ENCODE data around the gene CD9. TPM values are rescaled to one million over a fixed set of nuclear protein-coding genes. Genes with fewer than 3 reads are reported as not detected.

Gene CD9
- polyA plus RNA-seq, 3 donors from 2014 or later: 2.1 to 9.8 (median 5.1) TPM

DNA sequence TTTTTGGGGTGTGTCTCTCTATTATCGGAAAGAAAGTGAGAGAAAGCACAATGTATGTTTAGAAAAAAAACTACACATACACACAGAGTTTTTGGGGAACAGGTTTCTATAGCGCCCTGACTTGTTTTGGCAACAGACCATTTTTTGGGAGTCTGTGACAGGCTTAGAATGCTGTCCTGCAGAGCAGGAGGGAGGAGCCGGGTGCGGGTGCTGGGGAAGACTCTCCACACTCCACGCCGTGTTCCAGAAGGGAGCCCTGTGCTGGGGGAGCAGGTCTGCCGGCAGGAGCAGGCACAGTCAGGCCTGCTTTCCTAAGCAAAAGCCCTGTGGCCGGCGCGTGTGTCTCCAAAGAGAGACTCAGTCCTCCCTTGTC, 26.5 kb downstream of the CD9 start:
- no peak overlapping the region for H3K27ac Mint-ChIP-seq

DNA sequence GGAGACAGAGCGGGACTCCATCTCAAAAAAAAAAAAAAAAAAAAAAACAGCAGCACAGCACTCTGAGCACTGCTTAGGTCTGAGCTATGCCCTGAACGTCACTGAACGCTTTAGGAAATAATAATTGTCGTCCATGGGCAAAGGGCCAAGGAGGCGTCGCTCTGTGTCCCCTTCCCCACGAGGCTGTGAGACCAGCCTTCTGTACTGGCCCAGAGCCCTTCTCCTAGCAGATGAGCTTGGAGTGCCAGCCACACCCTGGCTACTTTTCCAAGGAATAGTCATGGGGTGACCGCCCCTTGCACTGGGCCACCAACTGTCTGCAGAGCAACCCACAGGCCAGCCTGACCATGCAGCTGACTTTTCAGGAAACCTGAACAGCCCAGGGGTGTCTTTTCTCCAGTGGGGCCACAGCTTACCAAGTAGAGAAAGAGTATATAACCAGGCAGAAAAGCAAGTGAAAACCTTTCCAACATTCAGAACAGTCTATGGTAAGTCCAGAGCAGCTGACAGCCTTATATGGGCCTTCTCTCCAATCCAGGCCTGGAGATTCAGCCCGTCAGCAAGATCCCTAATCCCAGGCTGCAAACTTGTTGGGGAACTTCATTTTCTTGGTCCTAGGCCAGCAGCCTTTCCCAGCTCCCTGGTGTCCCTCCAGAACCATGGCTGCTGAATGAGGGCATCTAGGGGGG, 28.5 kb downstream of the CD9 start:
- no peak for DNase-seq
- H3K27me3 Mint-ChIP-seq (ENCODE audit: low read depth in 3 of 3): peaks cover 4 to 12% (median 11%) of the 10 kb centered on the region in 3 donors
- no peak overlapping the region for H3K4me3 Mint-ChIP-seq
- H3K27ac Mint-ChIP-seq: no peak overlapping the region
- no peaks in the 10 kb centered on the region for H3K36me3 Mint-ChIP-seq
- peaks cover 21 to 24% of the 10 kb centered on the region in 2 donors for H3K4me1 Mint-ChIP-seq
- no peaks in the 10 kb centered on the region for H3K9me3 Mint-ChIP-seq

More for the DNA sequence above, 26.5 kb downstream of the CD9 start:
- Mint-ChIP-seq H3K27me3 (ENCODE audit: low read depth in 3 of 3) (peaks cover 8 to 12% (median 9%) of the 10 kb centered on the region in 3 donors), H3K36me3 (no peaks in the 10 kb centered on the region), H3K4me1 (peaks cover 17 to 18% of the 10 kb centered on the region in 2 donors), H3K4me3 (no peak overlapping the region), H3K9me3 (no peaks in the 10 kb centered on the region)
- DNase-seq: no peak

DNA sequence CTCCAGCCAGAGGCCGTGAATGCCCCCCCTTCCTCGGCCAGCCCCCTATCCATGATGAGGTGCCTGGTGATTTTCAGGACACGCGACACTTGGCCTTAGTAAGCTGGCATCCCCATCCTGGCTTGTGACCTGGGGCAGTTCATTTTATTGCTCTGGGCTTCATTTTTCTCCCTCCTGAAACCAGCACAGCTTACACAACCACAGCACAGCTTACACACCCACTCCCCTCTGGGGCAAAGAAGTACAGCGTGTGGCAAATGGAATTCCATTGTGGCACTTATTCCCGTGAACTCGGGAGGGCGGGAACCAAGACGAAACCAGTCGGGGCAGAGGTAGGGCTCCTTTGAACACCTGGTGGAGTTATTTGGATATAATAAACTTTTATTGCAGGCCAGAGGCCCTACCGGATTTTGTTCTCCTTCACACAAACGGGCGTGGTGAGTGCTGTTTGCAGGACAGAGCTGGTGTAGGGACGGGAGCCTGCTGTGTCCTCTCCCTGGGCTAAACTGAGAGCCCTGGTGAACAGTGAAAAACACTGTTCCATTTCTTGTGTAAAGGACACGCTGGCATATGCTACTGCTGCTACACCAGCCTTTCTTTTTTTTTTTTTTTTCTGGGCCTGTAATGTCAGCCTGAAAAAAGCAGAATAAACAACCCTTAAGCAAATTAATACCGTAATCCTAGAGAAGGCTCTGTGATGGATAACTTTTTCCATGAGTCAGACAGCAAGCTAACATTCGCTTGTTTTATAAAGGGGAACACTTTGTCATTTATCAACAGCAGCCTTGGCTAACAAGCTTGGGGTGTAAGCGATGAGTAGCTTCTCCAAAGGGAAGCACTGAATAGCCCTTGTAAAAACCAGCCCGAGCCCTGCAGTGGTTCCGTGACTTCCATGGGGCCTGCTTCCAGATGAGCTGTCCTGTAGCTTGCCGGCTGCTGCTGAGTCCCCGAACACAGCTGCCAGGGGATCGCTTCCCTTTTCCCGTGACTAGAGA, 29.3 kb downstream of the CD9 start:
- Mint-ChIP-seq H3K36me3 (no peaks in the 10 kb centered on the region), H3K4me1 (peaks cover 21 to 24% of the 10 kb centered on the region in 2 donors), H3K27ac (peak overlapping the region in 1 of 6 donors; percentile 89), H3K27me3 (ENCODE audit: low read depth in 3 of 3) (peaks cover 4 to 14% (median 6%) of the 10 kb centered on the region in 3 donors), H3K4me3 (no peak overlapping the region), H3K9me3 (no peaks in the 10 kb centered on the region)
- no peak for DNase-seq

DNA sequence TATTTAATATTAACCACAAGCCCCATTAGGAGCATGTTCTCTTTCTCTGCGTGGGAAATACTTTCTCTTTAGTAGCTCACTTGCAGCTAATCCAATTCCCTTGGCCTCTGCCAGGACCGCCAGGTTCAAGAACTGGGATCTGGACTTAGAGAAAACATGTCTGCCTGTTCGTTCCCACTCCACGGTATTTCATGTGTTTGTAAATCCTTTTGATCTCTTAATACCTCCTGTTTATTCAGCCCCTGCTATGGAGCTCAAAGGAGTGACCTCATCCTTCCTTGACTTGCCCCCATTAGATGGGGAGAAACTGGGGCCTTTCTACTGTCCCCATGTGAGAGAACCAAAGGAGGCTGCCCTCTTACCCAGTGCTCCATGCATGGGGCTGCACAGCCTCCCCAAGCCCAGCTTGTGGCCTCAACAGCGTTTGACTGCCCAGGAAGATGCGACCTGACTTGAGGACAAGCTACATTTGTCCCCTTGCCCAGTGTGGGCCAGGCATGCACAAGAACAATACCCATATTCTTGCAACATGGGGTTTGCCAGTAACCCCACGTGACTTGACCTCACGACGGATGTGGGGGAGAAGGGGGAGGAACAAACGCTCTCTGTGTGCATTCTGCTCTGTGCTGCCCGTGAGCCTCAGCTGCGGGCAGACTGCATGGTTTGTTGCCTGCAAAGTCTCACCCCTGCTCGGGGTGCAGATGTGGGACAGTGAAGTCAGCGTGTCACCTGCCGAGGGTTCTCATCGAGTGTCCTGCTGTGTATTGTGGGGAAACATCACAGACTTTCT, 30.3 kb downstream of the CD9 start:
- peak; percentile 73 to 85 (median 82) for DNase-seq
- peaks cover 5 to 14% (median 9%) of the 10 kb centered on the region in 3 donors for H3K27me3 Mint-ChIP-seq (ENCODE audit: low read depth in 3 of 3)
- H3K36me3 Mint-ChIP-seq: no peaks in the 10 kb centered on the region
- peaks cover 21 to 24% of the 10 kb centered on the region in 2 donors for H3K4me1 Mint-ChIP-seq
- H3K27ac Mint-ChIP-seq: peak overlapping the region; percentile 84 to 93 (median 88)
- H3K4me3 Mint-ChIP-seq: peak overlapping the region; percentile 26 to 77 (median 71)
- no peaks in the 10 kb centered on the region for H3K9me3 Mint-ChIP-seq

DNA sequence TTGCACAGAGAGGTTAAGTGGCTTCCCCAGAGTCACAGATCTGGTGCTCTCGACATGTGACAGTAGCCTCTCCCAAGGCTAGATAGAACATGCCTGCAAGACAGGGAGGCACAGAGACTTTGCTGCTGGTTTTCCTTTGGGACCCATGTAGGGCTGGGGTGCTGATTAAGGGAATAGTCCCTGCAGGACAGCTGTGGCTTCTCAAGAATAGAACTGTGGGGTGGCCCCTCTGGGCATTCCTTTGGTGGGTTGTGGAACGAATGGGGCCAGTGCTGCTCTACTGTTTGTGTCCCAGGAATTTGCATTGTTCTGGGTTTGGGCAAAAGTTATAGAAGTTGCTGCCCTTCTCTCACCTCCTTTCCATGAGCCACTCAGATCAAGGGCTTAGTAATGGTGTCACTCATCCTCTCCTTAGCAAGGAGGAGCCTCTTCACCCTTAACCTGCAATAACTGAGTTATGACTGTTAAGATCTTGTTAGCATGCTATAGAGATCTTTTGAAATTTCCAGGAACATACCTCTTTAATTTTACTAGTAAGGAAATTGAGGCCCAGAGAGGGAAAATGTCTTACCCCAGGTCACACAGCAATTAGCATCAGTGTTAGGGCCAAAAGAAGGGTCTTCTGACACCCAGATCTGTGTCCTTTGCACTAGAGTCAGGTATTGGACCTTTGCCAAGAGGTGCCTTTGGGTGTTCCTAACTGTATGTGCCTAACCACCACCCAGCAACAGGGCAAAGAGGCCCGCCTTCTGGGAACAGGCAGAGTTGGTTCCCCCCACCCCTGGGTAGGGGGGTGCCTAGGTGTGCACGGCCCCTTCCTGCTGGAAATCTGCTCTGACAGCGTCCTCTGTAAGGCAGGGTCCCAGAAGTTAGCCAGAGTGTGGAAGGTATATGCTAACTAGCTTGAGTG, 31.4 kb downstream of the CD9 start:
- peak overlapping the region in 2 of 5 donors; percentile 71 to 74 for H3K4me3 Mint-ChIP-seq
- peaks cover 5 to 12% (median 12%) of the 10 kb centered on the region in 3 donors for H3K27me3 Mint-ChIP-seq (ENCODE audit: low read depth in 3 of 3)
- H3K36me3 Mint-ChIP-seq: no peaks in the 10 kb centered on the region
- peak overlapping the region in 5 of 6 donors; percentile 86 to 93 (median 89) for H3K27ac Mint-ChIP-seq
- peaks cover 21 to 24% of the 10 kb centered on the region in 2 donors for H3K4me1 Mint-ChIP-seq
- DNase-seq: no peak
- no peaks in the 10 kb centered on the region for H3K9me3 Mint-ChIP-seq

DNA sequence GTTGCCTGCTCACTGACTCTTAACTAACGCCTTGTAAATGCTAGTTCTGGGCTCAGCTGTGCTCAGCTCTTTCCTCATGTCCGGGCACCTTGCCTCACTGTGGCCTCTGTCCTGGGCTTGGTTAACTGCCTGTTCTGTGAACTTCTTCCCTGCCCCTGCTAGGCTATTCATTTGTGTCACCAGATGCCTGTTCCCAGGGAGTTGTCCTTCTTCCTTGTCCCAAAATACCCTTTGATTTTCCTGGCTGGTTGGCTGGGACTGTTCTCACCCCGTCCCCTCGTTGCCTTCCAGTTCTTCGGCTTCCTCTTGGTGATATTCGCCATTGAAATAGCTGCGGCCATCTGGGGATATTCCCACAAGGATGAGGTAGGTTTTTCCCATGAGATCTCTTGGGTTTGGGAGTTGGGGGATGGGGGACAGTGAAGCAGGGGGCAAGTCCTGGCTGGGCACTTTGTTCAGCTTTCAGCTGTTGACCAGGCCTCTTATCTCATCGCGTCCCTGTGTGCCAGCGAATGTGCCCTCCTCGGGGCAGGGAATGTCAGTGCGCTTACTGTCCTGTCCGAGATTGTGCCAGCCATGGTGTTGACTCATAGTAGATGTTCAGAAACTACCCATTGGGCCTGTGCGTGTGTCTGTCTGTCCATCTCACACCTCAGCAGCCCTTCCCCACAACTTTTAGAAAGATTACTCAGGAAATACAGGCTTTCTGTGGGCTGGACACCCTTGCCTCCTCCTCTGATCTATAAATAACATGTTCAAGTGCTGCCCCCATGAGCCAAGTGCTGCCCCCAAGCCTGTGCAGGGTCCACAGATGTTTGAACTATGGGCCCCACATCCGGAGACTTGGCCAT, 33.1 kb downstream of the CD9 start:
- Mint-ChIP-seq H3K27me3 (ENCODE audit: low read depth in 3 of 3) (peaks cover 7 to 12% (median 12%) of the 10 kb centered on the region in 3 donors), H3K4me3 (no peak overlapping the region), H3K9me3 (no peaks in the 10 kb centered on the region), H3K27ac (peak overlapping the region in 2 of 6 donors; percentile 14 to 51), H3K36me3 (no peaks in the 10 kb centered on the region), H3K4me1 (peaks cover 21 to 24% of the 10 kb centered on the region in 2 donors)
- no peak for DNase-seq

DNA sequence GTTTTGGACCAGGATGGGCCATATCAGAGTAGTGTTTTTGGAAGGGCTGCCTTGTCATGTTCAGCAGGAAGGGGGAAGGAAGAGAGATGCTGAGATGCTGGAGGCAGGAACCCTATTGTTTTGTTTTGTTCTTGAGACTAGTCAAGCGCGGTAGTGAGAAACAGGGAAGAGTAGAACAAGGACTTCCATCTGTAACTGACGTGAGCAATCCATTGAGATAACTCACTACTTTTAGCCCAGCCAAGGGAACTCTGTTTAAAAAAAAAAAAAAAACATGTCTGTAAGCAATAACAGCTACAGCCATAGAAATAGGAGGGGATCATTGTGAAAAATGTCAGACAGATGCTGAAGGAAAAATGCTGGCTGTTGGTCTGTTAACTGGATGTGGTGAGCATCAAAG, 34.0 kb downstream of the CD9 start:
- Mint-ChIP-seq H3K36me3 (no peaks in the 10 kb centered on the region), H3K9me3 (no peaks in the 10 kb centered on the region), H3K4me1 (peaks cover 21 to 24% of the 10 kb centered on the region in 2 donors), H3K27ac (no peak overlapping the region), H3K27me3 (ENCODE audit: low read depth in 3 of 3) (peaks cover 7 to 14% (median 12%) of the 10 kb centered on the region in 3 donors), H3K4me3 (no peak overlapping the region)
- no peak for DNase-seq

DNA sequence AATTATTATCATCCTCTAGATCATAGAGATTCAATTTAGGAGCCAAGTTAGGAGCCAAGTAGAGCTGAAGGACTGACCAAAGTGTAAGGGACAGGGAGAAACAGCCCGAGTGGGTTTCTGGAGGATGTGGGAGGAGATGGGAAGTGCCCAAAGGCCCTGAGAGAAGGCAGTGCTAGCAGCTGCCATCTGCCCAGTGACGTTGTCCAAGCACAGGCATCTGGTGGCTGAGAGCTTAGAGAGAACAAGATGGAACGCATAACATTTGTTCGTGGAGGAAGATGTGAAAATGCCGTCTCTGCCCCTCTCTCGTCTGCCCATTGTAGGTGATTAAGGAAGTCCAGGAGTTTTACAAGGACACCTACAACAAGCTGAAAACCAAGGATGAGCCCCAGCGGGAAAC, 34.7 kb downstream of the CD9 start:
- Mint-ChIP-seq H3K4me1 (peaks cover 21 to 22% of the 10 kb centered on the region in 2 donors), H3K4me3 (no peak overlapping the region), H3K27ac (no peak overlapping the region), H3K9me3 (no peaks in the 10 kb centered on the region), H3K36me3 (no peaks in the 10 kb centered on the region), H3K27me3 (ENCODE audit: low read depth in 3 of 3) (peaks cover 7 to 14% (median 12%) of the 10 kb centered on the region in 3 donors)
- no peak for DNase-seq

DNA sequence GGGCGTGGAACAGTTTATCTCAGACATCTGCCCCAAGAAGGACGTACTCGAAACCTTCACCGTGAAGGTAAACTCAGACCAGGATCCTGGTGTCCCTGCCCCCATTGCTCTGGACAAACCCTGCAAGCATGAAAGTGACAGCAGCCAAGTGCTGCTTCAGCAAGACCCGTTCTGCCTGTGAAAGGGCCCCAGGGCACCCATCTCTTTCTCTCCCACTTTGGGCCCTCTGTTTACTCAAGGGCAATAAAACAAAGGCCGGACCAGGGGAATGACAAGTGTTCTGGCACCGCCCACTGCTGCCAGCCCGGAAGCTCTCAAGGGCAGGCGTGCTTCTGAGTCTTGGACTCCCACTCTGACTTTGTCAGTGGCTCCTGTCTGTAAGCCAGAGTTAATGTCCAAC, 35.3 kb downstream of the CD9 start:
- Mint-ChIP-seq H3K27ac (peak overlapping the region in 1 of 6 donors; percentile 47), H3K9me3 (no peaks in the 10 kb centered on the region), H3K4me1 (peaks cover 15 to 17% of the 10 kb centered on the region in 2 donors), H3K36me3 (no peaks in the 10 kb centered on the region), H3K4me3 (no peak overlapping the region), H3K27me3 (ENCODE audit: low read depth in 3 of 3) (peaks cover 7 to 12% (median 11%) of the 10 kb centered on the region in 3 donors)
- DNase-seq: no peak

DNA sequence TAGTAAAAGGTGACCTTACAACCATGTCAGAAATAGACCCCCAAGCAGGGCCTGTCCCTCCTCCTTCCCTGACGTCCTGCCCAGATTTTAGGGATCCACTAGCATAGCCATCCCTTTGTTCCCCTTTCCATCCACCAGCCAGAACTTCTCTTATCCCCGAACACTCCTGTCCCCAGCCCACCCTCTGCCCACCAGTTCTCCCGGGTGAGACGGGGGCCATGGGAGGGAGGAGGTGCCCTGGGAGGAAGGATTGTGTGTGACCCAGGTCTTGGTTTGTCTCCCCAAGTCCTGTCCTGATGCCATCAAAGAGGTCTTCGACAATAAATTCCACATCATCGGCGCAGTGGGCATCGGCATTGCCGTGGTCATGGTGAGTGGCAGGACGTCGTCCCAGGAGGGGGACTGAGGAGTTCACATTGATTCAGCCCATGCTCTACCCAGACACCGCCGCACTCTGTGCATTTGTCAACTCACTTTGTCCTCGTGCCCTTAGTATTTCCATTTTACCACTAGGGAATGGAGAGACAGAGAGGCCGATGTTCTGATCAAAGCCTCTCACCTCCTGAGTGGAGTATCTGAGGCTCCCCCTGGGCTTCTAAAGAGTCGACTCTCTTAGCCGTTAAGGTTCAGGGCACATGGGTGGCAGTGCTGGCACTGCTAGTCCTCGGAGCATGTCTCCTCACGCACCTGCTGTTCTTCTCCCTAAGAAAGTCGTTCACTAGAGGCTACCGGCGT, 35.9 kb downstream of the CD9 start:
- H3K4me3 Mint-ChIP-seq: no peak overlapping the region
- H3K36me3 Mint-ChIP-seq: no peaks in the 10 kb centered on the region
- H3K27me3 Mint-ChIP-seq (ENCODE audit: low read depth in 3 of 3): peaks cover 3 to 7% (median 6%) of the 10 kb centered on the region in 3 donors
- H3K27ac Mint-ChIP-seq: no peak overlapping the region
- DNase-seq: no peak
- H3K9me3 Mint-ChIP-seq: no peaks in the 10 kb centered on the region
- H3K4me1 Mint-ChIP-seq: peaks cover 9 to 11% of the 10 kb centered on the region in 2 donors

DNA sequence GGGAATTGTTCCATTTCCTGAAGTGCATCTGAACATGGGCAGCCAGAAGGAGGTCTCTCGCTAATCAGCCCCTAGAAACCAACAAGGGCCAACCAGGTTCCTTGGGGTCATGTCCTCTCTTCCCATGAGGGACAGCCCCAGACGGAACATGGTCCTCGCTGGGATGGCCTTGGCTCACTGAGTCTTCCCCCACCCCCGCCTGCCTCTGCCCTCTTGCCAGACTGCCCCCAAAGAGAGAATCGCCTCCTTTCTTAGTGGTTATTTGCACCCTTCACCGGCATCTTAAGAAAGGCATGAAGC, 36.4 kb downstream of the CD9 start:
- Mint-ChIP-seq H3K27me3 (ENCODE audit: low read depth in 3 of 3) (peaks cover 3 to 7% (median 6%) of the 10 kb centered on the region in 3 donors), H3K27ac (no peak overlapping the region), H3K4me1 (peaks cover 4 to 6% of the 10 kb centered on the region in 2 donors), H3K9me3 (no peaks in the 10 kb centered on the region), H3K36me3 (no peaks in the 10 kb centered on the region), H3K4me3 (no peak overlapping the region)
- DNase-seq: no peak

Data from immature natural killer cell (primary cell).